Large intestine (tissue), 3 donors: ENCODE data around the gene RNF130. TPM values are rescaled to one million over a fixed set of nuclear protein-coding genes. Genes with fewer than 3 reads are reported as not detected.

Source experiments
- DNase-seq, 2 donors: peaks; one replicate each; pipeline versions ENCODE4 v3.0.0 to v3.0.0-alpha.2; 2013
- H3K27ac ChIP-seq: one replicate; pipeline ENCODE4 v1.5.1; 2013; ENCODE audit warnings: low read length
- H3K27me3 ChIP-seq: 2 replicates; pipeline ENCODE4 v1.6.1; 2013; ENCODE audit warnings: low read length; ENCODE audit not compliant: control insufficient read depth, insufficient read depth
- H3K36me3 ChIP-seq: 2 replicates; pipeline ENCODE4 v1.6.1; 2013; ENCODE audit warnings: low read length; ENCODE audit not compliant: control insufficient read depth, insufficient read depth
- H3K4me1 ChIP-seq: one replicate; pipeline ENCODE4 v1.6.1; 2013; ENCODE audit warnings: low read length; ENCODE audit not compliant: control insufficient read depth, insufficient read depth
- H3K4me3 ChIP-seq: one replicate; pipeline ENCODE4 v1.5.1; 2013; ENCODE audit warnings: low read length
- H3K9me3 ChIP-seq: one replicate; pipeline ENCODE4 v1.6.1; 2013; ENCODE audit warnings: mild to moderate bottlenecking, low read depth, low read length, moderate library complexity; ENCODE audit not compliant: control insufficient read depth
- WGBS: methylation state at CpG from one replicate; pipeline ENCODE4 v1.1.5; 2013; ENCODE audit warnings: low lambda C conversion rate; ENCODE audit not compliant: insufficient coverage; 5-methylcytosine and 5-hydroxymethylcytosine counted together
- polyA plus RNA-seq: library from polyadenylated mRNA; unstranded; fragments of 120-200 nt; gene quantifications from one replicate; pipeline ENCODE4 v1.2.1, GENCODE V29; 2013

RNF130 gene
- polyA plus RNA-seq, 1 donor: 30.4 TPM

DNA sequence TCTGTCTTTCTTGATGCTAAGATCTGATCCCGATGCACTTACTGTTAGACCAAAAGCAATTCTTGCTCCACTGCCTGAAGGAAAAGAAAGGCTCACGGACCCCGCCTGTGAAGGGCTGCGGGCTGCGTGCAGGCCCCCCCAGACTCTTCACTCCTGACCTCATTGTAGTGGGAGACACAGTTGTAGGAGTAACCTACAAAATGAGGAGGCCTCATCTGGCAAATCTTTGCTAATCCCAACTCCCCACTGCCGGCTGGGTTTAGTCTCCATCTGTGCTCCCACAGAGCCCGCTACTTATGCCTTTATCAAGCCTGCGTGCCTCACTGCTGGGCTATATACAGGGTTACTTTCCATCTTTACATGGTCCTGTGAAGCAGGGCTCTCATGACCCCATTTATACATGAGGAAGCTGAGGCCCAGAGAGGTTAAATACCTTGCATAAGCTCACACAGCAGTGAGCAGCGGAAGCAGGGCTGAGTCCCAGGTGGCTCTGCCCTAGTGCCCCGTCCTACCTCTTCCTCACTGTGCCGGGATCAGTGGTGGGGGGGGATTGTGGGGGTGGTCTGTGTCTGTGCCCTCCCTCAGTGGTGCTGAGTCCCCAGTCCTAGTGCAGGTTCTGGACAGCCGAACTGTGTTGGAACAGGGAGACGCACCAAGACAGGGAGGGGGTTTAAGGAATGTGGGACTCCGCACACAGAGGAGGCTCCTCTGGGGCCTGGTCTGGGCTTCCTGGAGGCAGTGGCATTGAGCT is 43.9 kb upstream of the RNF130 start:
- Histone ChIP-seq H3K27me3 (no peaks in the 10 kb centered on the region), H3K27ac (no peak overlapping the region), H3K4me3 (no peak overlapping the region), H3K4me1 (no peaks in the 10 kb centered on the region), H3K36me3 (no peaks in the 10 kb centered on the region), H3K9me3 (peaks cover 2% of the 10 kb centered on the region)
- WGBS: no CpG with 5 or more reads among the region's 14 CpGs
- no peak for DNase-seq

DNA sequence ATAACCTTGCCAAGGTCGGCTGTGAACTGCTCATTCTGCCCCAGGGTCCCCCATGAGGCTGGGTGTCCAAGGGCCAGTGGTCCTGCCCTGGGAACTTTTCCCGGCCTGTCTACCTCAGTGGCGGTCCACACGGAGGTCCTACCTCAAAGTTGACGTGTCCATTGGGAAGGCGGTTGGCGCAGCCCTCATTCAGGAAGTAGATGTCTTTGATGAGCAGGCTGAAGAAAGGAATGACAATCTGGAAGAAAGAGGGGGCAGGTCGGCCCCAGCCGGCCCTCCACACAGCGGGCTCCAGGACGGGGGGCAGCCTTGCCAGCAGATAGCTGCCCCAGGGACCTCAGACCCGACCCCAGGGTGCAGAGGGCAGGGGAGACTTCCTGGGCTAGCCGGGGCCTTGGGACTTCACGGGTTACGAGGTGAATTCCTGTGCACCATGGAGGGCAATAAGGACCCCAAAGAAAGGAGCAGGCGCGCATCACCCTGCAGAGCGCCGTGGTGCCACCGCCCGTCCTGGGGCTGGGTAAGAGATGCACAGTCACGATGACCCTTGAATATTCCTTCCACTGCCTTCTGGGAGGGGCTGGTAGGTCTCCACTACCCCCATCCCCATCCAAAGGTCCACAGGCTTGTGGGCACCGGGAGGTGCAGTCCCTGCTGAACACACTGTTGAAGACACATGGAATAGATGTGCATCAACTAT is 42.9 kb upstream of the RNF130 start:
- WGBS: no CpG with 5 or more reads among the region's 23 CpGs
- Histone ChIP-seq H3K27me3 (no peaks in the 10 kb centered on the region), H3K27ac (no peak overlapping the region), H3K9me3 (peaks cover 2% of the 10 kb centered on the region), H3K4me3 (no peak overlapping the region), H3K4me1 (no peaks in the 10 kb centered on the region), H3K36me3 (no peaks in the 10 kb centered on the region)
- no peak for DNase-seq

DNA sequence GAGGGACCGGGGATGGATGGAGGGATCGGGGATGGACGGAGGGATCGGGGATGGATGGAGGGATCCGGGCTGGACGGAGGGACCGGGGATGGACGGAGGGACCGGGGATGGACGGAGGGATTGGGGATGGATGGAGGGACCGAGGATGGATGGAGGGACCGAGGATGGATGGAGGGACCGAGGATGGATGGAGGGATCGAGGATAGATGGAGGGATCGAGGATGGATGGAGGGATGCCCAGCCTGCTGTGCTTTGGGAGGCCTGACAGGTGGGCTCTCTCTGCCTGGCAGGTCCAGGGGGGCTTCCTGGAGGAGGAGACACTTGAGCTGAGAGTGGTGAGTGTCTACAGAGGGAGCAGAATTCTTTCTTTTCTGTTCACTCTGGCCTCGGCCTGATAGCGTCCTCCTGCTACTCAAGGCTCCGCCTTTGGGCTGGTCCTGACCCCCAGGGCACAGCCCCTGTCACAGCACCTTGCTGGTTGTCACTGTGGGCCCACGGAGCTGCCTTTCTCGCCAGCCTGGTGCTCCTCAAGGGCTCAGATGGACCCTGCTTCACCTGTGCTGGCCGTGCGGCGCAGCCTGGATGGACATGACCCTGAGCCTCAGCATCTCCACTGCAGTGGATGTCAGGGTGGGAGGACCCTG is 42.2 kb upstream of the RNF130 start:
- no peak overlapping the region for H3K27ac ChIP-seq
- H3K36me3 ChIP-seq: no peaks in the 10 kb centered on the region
- 90% methylated on average over 2 of the region's 23 CpGs for WGBS
- H3K27me3 ChIP-seq: no peaks in the 10 kb centered on the region
- no peak for DNase-seq
- peaks cover 2% of the 10 kb centered on the region for H3K9me3 ChIP-seq
- H3K4me3 ChIP-seq: no peak overlapping the region
- no peaks in the 10 kb centered on the region for H3K4me1 ChIP-seq

DNA sequence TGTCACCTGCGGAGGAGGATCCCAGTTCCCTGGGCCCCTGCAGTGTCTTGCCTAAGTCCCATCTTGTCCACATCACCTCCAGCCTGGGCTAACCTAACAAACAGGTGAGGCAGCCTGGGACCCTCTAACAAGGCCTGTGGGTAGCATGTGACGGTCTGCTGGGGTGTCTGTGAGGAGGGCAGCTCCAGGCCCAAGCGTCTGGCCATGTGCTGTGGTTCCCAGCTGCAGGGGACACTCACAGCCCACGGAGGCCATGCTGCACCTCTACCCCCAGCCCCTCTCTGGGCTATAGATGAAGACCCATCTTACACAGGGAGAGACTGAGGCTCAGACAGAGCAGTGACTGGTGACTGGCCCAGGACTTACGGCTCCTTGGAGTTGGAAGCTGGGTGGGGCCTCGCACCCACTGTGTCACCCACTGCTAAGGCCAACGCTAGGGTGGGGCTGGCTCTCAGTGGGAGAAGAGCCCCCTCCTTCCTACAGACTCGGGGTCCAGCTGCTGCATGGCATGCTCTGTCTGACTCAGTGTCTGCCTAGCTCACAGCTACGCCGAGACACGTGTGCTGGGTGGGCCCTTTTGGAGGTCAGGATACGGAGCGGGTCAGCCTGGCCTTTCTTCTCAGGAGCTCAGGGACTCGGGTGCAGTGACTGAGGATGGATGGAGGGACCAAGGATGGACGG is 40.8 kb upstream of the RNF130 start:
- Histone ChIP-seq H3K4me1 (no peaks in the 10 kb centered on the region), H3K9me3 (peaks cover 4% of the 10 kb centered on the region), H3K4me3 (no peak overlapping the region), H3K27ac (no peak overlapping the region), H3K27me3 (no peaks in the 10 kb centered on the region), H3K36me3 (no peaks in the 10 kb centered on the region)
- DNase-seq: no peak
- no CpG with 5 or more reads among the region's 15 CpGs for WGBS

DNA sequence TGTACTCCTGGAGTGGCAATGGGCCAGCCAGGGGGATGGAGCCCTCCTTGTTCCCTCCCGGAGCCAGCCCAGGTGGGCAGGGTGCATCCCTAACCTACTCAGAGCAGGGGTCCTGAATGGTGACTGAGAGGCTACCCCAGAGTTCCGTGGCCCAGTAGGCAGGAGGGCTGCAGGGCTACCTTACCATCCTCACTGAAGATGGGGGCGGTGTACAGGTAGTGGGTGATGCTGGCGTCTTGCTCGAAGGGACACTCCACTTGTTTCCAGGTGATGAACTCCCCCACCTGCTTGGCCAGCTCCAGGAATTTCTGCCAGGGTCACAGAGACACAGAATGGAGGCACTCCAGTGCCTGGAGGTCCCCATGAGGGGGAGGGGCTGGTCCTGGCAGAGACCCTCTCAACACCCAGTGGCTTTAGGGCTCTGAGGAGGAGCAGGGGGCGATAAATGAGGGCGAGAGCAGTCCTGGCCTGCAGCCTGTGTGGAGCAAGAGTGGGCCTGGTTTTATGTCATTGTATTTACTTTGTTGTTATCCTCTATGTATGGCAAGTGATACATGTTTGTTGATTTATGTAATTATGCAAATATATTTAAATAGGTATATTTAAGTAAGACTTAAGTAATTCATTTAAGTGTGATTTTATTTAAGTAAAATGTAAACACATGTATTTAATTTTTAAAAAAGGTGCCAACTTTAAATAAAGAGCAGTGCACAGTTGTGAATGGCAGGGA is 39.9 kb upstream of the RNF130 start:
- Histone ChIP-seq H3K27ac (no peak overlapping the region), H3K4me1 (no peaks in the 10 kb centered on the region), H3K9me3 (peaks cover 6% of the 10 kb centered on the region), H3K36me3 (no peaks in the 10 kb centered on the region), H3K4me3 (no peak overlapping the region), H3K27me3 (no peaks in the 10 kb centered on the region)
- no CpG with 5 or more reads among the region's 7 CpGs for WGBS
- no peak for DNase-seq

DNA sequence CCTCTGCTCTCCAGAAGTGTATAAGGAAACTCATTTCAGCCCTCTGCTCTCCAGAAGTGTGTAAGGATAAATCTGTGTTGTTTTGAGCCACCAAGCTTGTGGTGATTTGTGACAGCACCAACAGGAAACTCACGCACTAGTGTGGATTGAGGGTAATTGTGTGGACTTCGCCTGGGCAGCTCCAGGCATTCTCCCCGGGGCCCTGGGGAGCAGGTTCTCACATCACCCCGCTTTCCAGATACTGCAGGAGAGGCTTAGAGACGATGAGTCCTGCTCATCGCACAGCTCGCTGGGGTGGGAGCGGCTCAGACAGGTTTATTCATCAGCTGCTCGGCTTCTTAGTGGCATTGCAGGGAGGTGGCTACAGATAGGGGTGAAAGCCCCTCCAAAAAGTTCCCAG is 38.4 kb upstream of the RNF130 start:
- WGBS: no CpG with 5 or more reads among the region's 9 CpGs
- H3K36me3 ChIP-seq: no peaks in the 10 kb centered on the region
- H3K27ac ChIP-seq: no peak overlapping the region
- no peak overlapping the region for H3K4me3 ChIP-seq
- peaks cover 6% of the 10 kb centered on the region for H3K9me3 ChIP-seq
- H3K27me3 ChIP-seq: no peaks in the 10 kb centered on the region
- DNase-seq: no peak
- no peaks in the 10 kb centered on the region for H3K4me1 ChIP-seq

DNA sequence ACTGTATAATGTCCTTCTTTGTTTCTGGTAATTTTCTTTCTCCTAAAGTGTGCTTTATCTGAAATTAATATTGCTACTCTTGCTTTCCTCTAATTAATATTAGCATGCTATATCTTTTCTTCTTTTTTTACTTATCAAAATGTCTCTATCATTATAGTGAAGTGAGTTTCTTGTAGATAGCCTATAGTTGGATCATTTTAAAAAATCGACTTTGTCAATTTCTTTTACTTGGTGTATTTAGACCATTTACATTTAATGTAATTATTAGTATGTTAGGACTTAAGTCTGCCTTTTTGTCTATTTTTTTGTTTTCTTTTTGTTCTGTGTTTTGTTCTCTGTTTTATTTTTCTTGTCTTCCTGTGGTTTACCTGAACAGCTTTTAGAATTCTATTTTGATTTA is 35.4 kb upstream of the RNF130 start:
- H3K27ac ChIP-seq: no peak overlapping the region
- peaks cover 4% of the 10 kb centered on the region for H3K9me3 ChIP-seq
- no peaks in the 10 kb centered on the region for H3K4me1 ChIP-seq
- no peak overlapping the region for H3K4me3 ChIP-seq
- no peaks in the 10 kb centered on the region for H3K36me3 ChIP-seq
- no peaks in the 10 kb centered on the region for H3K27me3 ChIP-seq
- WGBS: no CpG with 5 or more reads among the region's 1 CpG
- no peak for DNase-seq

DNA sequence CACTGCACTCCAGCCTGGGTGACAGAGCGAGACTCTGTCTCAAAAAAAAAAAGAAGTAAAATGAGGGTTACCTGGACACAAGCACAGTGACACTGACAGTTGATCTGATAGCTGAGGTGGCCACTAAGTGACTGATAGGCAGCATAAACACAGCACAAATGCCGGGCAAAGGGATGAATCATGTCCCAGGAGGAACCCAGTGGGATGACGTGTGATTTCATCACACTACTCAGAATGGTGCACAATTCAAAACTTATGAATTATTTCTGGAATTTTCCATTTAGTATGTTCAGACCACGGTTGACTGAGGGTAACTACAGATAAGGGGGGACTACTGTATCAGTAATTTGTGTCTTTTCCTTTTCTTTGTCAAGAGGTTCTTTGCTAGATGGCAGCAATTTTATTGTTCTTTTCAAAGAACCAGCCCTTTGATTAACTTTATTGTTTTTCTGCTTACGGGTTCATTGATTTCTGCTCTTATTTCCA is 34.3 kb upstream of the RNF130 start:
- no peaks in the 10 kb centered on the region for H3K4me1 ChIP-seq
- peaks cover 4% of the 10 kb centered on the region for H3K9me3 ChIP-seq
- no peaks in the 10 kb centered on the region for H3K36me3 ChIP-seq
- DNase-seq: no peak
- no peak overlapping the region for H3K4me3 ChIP-seq
- no peak overlapping the region for H3K27ac ChIP-seq
- no peaks in the 10 kb centered on the region for H3K27me3 ChIP-seq
- WGBS: 93% methylated on average over 2 of the region's 5 CpGs

DNA sequence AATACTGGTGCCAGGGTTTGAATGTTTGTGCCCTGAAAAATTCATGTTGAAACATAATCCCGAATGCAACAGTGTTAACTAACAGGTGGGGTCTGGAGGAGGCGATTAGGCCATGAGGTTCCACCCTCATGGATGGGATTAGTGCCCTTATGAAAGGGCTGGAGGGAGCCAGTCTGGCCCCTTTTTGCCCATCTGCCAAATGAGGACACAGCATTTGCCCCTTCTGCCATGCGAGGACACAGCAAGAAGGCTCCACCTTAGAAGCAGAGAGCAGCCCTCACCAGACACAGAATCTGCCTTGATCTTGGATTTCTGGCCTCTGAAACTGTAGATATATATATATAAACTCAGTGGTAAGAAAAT is 32.6 kb upstream of the RNF130 start:
- no CpG with 5 or more reads among the region's 3 CpGs for WGBS
- Histone ChIP-seq H3K27ac (no peak overlapping the region), H3K4me1 (no peaks in the 10 kb centered on the region), H3K9me3 (peaks cover 4% of the 10 kb centered on the region), H3K4me3 (no peak overlapping the region), H3K36me3 (no peaks in the 10 kb centered on the region), H3K27me3 (no peaks in the 10 kb centered on the region)
- no peak for DNase-seq
